Jurkat, Clone E6-1 (cell line): ENCODE measurements around the gene KRT33A.

Experiments
- DNase-seq: peaks from one replicate; pipeline ENCODE4 v3.0.0-alpha.2; 2011; ENCODE audit warnings: low read depth, low spot score
- H3K4me3 ChIP-seq: 2 replicates; pipeline ENCODE4 v1.5.1; 2011; ENCODE audit warnings: mild to moderate bottlenecking, low read length, control low read depth, moderate library complexity

Gene KRT33A

GRCh38 chr17:41311111-41311510, 39.5 kb downstream of the KRT33A start:
- no peak overlapping the region for H3K4me3 ChIP-seq
- DNase-seq: no peak

- DNase-seq: no peak
- H3K4me3 ChIP-seq: peak within 1 kb of the TSS; percentile 3
These were observed 41.7 kb downstream of the KRT33A start, which contains the start of gene KRTAP16-1 for GRCh38 chr17:41308918-41309359. KRTAP16-1 (minus strand) TSS chr17:41309309; CDS start chr17:41309253, 56 bp downstream.

GRCh38 chr17:41308251-41308917, 42.2 kb downstream of the KRT33A start:
- DNase-seq: peak; percentile 98

GRCh38 chr17:41307647-41308046, 43.0 kb downstream of the KRT33A start:
- no peak for DNase-seq
- H3K4me3 ChIP-seq: no peak overlapping the region

More at GRCh38 chr17:41308251-41308917, 42.2 kb downstream of the KRT33A start:
- H3K4me3 ChIP-seq: no peak overlapping the region

GRCh38 chr17:41304091-41304490, 46.5 kb downstream of the KRT33A start:
- no peak overlapping the region for H3K4me3 ChIP-seq

GRCh38 chr17:41302981-41303380, 47.6 kb downstream of the KRT33A start:
- H3K4me3 ChIP-seq: no peak overlapping the region
- no peak for DNase-seq

More at GRCh38 chr17:41304091-41304490, 46.5 kb downstream of the KRT33A start:
- DNase-seq: no peak

- H3K4me3 ChIP-seq: no peak within 1 kb of the TSS
- DNase-seq: no peak
These were observed 48.4 kb downstream of the KRT33A start, which contains the start of gene KRTAP29-1 for GRCh38 chr17:41301916-41302901. KRTAP29-1 (minus strand) TSS chr17:41302851; CDS start chr17:41302851, 0 bp downstream.

GRCh38 chr17:41301204-41301790, 49.3 kb downstream of the KRT33A start:
- DNase-seq: no peak
- H3K4me3 ChIP-seq: no peak overlapping the region

GRCh38 chr17:41298458-41299135, 52.0 kb downstream of the KRT33A start:
- DNase-seq: no peak
- no peak overlapping the region for H3K4me3 ChIP-seq

- DNase-seq: no peak
- no peak overlapping the region for H3K4me3 ChIP-seq
These were observed 53.8 kb downstream of the KRT33A start for GRCh38 chr17:41296846-41297245.
